PFSK-1 (cell line): ENCODE results near the gene HNRNPAB.

Experiments
- FOXP2 ChIP-seq: optimal IDR thresholded peaks from 2 replicates; pipeline ENCODE3; 2011; ENCODE audit warnings: borderline replicate concordance, control low read depth, inconsistent platforms; ENCODE audit not compliant: insufficient read depth; ENCODE audit errors: extremely low read length, extremely low read depth
- POLR2AphosphoS5 ChIP-seq: IDR thresholded peaks from 2 replicates; pipeline ENCODE4 v1.6.1; 2012; ENCODE audit warnings: low read depth, mild to moderate bottlenecking, control low read depth, low read length, moderate library complexity
- SIN3A ChIP-seq: IDR thresholded peaks from 2 replicates; pipeline ENCODE4 v1.6.1; 2012; ENCODE audit warnings: mild to moderate bottlenecking, low read length, moderate library complexity, borderline replicate concordance; ENCODE audit not compliant: insufficient read depth
- TAF1 ChIP-seq: IDR thresholded peaks from 2 replicates; pipeline ENCODE4 v1.6.1; 2012; ENCODE audit warnings: low read length, control low read depth, borderline replicate concordance; ENCODE audit not compliant: insufficient read depth
- TF ChIP-seq, protein P1 (sequence below), 2 experiments: IDR thresholded peaks; 2 replicates each; pipeline versions ENCODE4 v1.6.1 to v1.8.0; 2011 to 2012; ENCODE audit warnings: low read depth in 2 of 2, low read length in 2 of 2, control low read depth in 1 of 2, inconsistent platforms in 1 of 2, mild to moderate bottlenecking in 1 of 2, moderate library complexity in 1 of 2; ENCODE audit not compliant: insufficient read depth in 1 of 2

The HNRNPAB gene

DNA sequence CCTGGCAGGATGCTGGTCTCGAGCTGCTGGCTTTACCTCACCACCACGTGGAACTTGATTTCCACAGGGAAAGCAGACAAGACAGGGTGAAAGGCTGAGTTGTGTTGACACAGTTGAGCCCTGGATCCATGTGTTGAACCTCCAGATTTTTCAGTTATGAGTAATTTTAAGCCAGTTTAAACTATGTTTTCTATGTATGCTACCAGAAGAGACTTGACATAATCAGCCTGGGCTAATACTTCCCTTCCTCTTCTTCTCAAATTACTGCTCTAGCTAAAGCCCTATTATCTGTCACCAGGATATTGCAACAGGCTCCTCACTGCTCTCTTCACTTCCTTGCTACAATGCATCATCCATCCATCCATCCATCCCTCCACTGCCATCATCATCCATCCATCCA lies 40.2 kb downstream of the HNRNPAB start:
- TF ChIP-seq SIN3A (no peak), POLR2AphosphoS5 (no peak), TAF1 (no peak), FOXP2 (no peak)
- TF ChIP-seq, protein P1, sequence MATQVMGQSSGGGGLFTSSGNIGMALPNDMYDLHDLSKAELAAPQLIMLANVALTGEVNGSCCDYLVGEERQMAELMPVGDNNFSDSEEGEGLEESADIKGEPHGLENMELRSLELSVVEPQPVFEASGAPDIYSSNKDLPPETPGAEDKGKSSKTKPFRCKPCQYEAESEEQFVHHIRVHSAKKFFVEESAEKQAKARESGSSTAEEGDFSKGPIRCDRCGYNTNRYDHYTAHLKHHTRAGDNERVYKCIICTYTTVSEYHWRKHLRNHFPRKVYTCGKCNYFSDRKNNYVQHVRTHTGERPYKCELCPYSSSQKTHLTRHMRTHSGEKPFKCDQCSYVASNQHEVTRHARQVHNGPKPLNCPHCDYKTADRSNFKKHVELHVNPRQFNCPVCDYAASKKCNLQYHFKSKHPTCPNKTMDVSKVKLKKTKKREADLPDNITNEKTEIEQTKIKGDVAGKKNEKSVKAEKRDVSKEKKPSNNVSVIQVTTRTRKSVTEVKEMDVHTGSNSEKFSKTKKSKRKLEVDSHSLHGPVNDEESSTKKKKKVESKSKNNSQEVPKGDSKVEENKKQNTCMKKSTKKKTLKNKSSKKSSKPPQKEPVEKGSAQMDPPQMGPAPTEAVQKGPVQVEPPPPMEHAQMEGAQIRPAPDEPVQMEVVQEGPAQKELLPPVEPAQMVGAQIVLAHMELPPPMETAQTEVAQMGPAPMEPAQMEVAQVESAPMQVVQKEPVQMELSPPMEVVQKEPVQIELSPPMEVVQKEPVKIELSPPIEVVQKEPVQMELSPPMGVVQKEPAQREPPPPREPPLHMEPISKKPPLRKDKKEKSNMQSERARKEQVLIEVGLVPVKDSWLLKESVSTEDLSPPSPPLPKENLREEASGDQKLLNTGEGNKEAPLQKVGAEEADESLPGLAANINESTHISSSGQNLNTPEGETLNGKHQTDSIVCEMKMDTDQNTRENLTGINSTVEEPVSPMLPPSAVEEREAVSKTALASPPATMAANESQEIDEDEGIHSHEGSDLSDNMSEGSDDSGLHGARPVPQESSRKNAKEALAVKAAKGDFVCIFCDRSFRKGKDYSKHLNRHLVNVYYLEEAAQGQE (IDR thresholded peaks at IDR 0.05; ENCODE audit: insufficient read depth in 1 of 2, low read depth in 2 of 2, low read length in 2 of 2): no peak

DNA sequence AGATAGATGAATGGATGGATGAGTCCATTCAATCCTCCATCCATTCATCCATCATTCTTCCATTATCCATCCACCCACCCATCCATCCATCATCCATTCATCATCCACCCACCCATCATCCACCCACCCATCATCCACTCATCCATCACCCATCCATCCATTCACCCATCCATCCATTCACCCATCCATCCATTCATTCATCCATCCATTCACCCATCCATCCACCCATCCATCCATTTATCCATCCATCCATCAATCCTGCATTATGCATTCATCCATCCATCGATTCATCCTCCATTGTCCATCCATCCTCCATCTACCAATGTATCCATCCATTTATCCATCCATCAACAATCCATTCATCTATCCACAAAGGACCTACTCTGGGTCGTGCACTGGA lies 41.1 kb downstream of the HNRNPAB start:
- no peak for TF ChIP-seq FOXP2
- TF ChIP-seq SIN3A: no peak
- TF ChIP-seq, protein P1 (IDR thresholded peaks at IDR 0.05; ENCODE audit: insufficient read depth in 1 of 2, low read depth in 2 of 2, low read length in 2 of 2): no peak

DNA sequence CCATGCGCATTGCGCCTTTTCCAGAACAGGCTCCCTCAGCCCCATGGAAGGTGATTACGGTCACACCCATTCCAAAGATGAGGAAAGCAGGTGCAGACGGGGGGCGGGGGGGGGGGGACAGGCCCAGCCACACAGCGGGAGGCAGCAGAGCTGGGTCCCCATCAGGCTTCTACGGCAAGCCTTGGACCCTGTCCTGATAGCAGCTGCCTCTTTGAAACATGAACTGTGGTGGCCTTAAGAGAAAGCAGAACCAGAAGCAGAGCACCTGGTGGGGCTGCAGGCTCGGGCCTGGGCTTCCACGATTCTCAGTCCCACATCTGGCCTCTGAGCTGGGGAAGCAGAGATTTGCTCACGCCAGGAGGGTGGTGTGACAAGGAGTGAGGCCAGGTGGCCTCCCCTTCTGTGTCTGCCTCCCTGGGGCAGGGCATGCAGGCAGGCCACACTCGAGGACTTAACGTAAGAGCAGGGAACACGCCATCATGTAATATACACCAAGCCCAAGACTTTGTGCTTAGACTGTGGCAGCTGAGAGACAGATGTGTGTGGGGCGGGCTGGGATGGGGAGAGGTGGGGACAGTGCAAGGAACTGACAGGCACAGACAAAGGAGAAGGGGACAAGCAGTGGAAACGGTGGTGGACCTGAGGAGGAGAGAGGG lies 42.4 kb downstream of the HNRNPAB start:
- TF ChIP-seq TAF1 (no peak), FOXP2 (no peak), SIN3A (no peak), POLR2AphosphoS5 (no peak)
- TF ChIP-seq, protein P1 (IDR thresholded peaks at IDR 0.05; ENCODE audit: insufficient read depth in 1 of 2, low read depth in 2 of 2, low read length in 2 of 2): no peak

DNA sequence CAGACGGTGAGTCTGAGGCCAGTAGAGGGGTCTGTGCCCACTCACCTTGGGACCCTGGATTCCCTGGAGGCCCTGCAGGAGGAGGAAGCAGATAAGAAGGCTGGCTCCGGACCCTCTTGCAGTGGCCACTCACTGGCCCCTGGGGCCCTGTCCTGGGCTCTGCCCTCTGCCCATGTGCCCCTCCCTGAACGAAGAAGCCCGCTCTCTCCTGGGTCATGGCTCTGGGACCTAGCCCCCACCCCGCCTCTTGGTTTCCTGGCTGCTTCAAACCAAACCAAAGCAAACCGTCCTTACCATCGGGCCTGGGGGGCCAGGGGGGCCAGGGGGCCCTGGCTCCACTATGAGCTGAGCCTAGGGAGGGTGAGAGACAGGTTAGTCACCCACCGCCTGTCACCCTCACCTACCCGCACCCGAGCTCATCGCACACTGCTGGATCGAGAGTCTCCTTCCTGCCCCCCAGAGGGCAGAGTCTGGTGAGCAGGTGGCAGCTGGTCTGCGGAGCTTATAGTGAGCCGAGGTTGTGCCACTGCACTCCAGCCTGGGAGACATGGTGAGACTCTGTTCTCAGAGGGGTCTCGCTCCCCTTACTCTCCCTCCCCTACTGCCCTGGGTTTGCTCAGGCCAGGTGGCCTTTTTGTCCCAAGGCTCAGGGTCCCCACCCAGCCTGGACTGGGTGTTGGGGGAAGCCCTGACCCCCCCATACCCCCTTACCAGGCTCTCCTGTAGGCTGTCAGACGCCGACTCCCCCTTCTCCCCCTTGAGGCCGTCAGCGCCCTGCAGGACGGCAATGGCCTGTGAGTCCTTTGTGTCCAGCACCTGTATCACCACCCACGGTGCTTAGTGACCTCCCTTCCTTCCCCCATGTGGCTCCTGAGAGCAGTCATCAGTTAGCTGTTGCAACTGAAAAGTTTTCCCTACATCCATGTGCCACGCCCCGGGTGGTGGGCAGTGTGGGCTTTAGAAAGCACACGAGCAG lies 43.4 kb downstream of the HNRNPAB start:
- no peak for TF ChIP-seq POLR2AphosphoS5
- TF ChIP-seq, protein P1 (IDR thresholded peaks at IDR 0.05; ENCODE audit: insufficient read depth in 1 of 2, low read depth in 2 of 2, low read length in 2 of 2): no peak
- TF ChIP-seq SIN3A: no peak
- TF ChIP-seq TAF1: no peak
